Measurements from ENCODE around the gene SYNDIG1L. TPM values are rescaled to one million over a fixed set of nuclear protein-coding genes. Genes with fewer than 3 reads are reported as not detected.

Gene SYNDIG1L
- total and polyA plus RNA-seq, 2 donors from 2014 or later = 0.13 to 0.47 TPM

DNA sequence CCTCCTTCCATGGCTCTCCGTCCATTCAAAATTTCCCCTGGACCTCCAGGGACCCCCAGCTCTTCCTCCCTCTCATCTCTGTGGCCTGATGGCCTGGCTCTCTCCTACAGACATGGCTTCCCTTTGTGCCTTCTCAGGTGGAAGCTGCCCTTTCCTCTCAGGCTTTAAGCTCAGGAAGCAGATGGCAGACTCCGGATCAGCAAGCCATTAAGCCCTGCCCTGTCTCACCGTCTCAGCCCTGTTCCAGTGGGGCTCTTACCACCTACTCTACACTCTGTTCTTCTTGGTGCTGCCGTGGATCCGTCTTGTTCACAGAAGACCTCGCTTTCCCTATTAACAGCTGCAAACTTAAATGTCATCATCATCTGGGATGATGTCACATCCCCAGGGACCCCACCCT lies 34.0 kb upstream of the SYNDIG1L start:
- TF ChIP-seq CTCF (IDR thresholded peaks at IDR 0.05; ENCODE audit: borderline replicate concordance, extremely low read depth, insufficient read depth) = no peak
- Histone ChIP-seq H3K9me3 (ENCODE audit: control insufficient read depth in 2 of 3, insufficient read depth in 1 of 3, low read length in 3 of 3) (no peaks in the 10 kb centered on the region), H3K27ac (ENCODE audit: low read depth in 2 of 2, low read length in 2 of 2) (no peak overlapping the region), H3K4me3 (ENCODE audit: low read length in 3 of 3) (no peak overlapping the region), H3K27me3 (ENCODE audit: control insufficient read depth, insufficient read depth, low read length) (no peaks in the 10 kb centered on the region), H3K4me1 (ENCODE audit: control insufficient read depth in 2 of 3, insufficient read depth in 2 of 3, low read depth in 1 of 3, low read length in 3 of 3) (no peaks in the 10 kb centered on the region), H3K9ac (ENCODE audit: low read length in 3 of 3) (no peak overlapping the region), H3K36me3 (ENCODE audit: control insufficient read depth in 2 of 3, insufficient read depth in 3 of 3, low read length in 3 of 3) (no peaks in the 10 kb centered on the region)
- intact Hi-C loops (cut with DNase I) = no loop called here
- FAIRE-seq = no peak
- DNase-seq = peak in 1 of 5 donors; percentile 10

DNA sequence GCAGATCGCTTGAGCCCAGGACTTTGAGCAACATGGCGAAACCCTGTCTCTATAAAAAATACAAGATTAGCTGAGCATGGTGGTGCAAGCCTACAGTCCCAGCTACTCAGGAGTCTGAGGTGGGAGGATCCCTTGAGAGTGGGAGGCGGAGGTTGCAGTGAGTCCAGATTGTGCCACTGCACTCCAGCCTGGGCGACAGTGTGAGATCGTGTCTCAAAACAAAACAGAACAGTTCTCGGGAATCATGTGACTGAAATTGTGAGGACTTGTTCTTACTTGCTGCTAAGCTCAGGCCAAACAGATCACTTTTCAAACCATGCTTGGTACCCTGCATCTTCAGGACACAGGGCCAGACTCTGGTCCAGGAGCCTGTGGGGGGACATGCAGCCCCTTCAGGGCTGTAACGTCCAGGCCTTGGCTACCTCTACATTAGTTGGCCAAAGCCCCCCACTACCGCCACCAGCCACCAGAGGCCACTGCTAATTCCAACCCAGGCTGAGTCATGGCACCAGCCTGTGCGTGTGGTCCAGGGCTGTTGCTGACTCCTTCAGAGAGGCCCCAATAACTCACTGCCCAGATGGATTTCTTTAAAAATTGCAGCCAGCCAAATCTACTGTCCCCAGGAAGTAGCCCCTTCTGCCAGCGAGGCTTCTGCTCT lies 33.4 kb upstream of the SYNDIG1L start:
- FAIRE-seq = no peak
- Histone ChIP-seq H3K4me1 (ENCODE audit: control insufficient read depth in 2 of 3, insufficient read depth in 2 of 3, low read depth in 1 of 3, low read length in 3 of 3) (no peaks in the 10 kb centered on the region), H3K9ac (ENCODE audit: low read length in 3 of 3) (no peak overlapping the region), H3K27me3 (ENCODE audit: control insufficient read depth, insufficient read depth, low read length) (no peaks in the 10 kb centered on the region), H3K9me3 (ENCODE audit: control insufficient read depth in 2 of 3, insufficient read depth in 1 of 3, low read length in 3 of 3) (no peaks in the 10 kb centered on the region), H3K27ac (ENCODE audit: low read depth in 2 of 2, low read length in 2 of 2) (no peak overlapping the region), H3K4me3 (ENCODE audit: low read length in 3 of 3) (no peak overlapping the region), H3K36me3 (ENCODE audit: control insufficient read depth in 2 of 3, insufficient read depth in 3 of 3, low read length in 3 of 3) (no peaks in the 10 kb centered on the region)
- peak in 1 of 5 donors; percentile 40 for DNase-seq
- intact Hi-C loops (cut with DNase I) = no loop called here
- peak; percentile 24 for TF ChIP-seq CTCF (IDR thresholded peaks at IDR 0.05; ENCODE audit: borderline replicate concordance, extremely low read depth, insufficient read depth)

DNA sequence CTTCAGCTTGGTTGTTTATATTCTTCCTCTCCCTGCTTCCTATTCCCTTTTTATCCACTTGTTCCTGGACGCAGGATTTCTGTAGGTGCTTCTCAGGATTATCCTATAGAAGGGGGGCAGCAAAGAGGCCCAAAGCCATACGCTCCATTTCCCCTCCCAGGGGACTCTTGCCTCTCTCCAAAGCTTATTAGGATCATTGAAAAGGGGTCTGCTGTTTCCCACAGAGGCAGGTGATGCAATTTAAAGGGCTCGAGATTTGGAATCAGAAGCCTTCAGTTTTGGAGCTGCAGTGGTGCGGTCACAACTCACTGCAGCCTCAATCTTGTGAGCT lies 31.5 kb upstream of the SYNDIG1L start:
- intact Hi-C loops (cut with DNase I) = no loop called here
- H3K27ac ChIP-seq (ENCODE audit: low read depth in 2 of 2, low read length in 2 of 2) = no peak overlapping the region
- no peak for FAIRE-seq

More for the DNA sequence above, 31.5 kb upstream of the SYNDIG1L start:
- no peak overlapping the region for H3K9ac ChIP-seq (ENCODE audit: low read length in 3 of 3)
- H3K36me3 ChIP-seq (ENCODE audit: control insufficient read depth in 2 of 3, insufficient read depth in 3 of 3, low read length in 3 of 3) = no peaks in the 10 kb centered on the region
- TF ChIP-seq CTCF (IDR thresholded peaks at IDR 0.05; ENCODE audit: borderline replicate concordance, extremely low read depth, insufficient read depth) = no peak
- no peaks in the 10 kb centered on the region for H3K27me3 ChIP-seq (ENCODE audit: control insufficient read depth, insufficient read depth, low read length)
- DNase-seq = no peak
- H3K4me1 ChIP-seq (ENCODE audit: control insufficient read depth in 2 of 3, insufficient read depth in 2 of 3, low read depth in 1 of 3, low read length in 3 of 3) = no peaks in the 10 kb centered on the region
- H3K4me3 ChIP-seq (ENCODE audit: low read length in 3 of 3) = no peak overlapping the region
- H3K9me3 ChIP-seq (ENCODE audit: control insufficient read depth in 2 of 3, insufficient read depth in 1 of 3, low read length in 3 of 3) = no peaks in the 10 kb centered on the region

Data from kidney (tissue), 14 donors.